GM21515 (cell line): ENCODE measurements around the gene NEK6.

Experiments used
- ATAC-seq: cut with Tn5 transposase; IDR thresholded peaks from one replicate; pipeline ENCODE4 v1.9.1; 2021; ENCODE audit not compliant: unreplicated experiment

The NEK6 gene

DNA sequence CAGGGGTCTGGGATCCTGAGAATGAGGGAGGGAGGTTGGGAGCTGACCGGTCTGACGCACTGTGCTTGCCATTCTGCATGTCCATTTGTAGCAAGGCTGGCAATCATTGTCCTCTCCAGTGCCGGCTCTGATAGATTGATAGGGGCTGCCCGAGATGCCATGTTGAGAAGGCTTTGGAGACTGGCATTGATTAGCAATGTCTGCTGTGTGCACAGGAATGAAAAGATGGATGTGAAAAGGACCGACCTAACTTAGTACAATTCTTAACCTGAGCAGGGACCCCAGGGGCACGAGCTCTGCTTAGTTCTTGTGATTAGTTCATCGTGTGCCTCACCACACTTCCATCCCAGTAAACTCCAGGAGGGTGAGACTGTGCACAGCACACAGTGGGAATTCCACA lies 17.0 kb downstream of the NEK6 start:
- no peak for ATAC-seq

DNA sequence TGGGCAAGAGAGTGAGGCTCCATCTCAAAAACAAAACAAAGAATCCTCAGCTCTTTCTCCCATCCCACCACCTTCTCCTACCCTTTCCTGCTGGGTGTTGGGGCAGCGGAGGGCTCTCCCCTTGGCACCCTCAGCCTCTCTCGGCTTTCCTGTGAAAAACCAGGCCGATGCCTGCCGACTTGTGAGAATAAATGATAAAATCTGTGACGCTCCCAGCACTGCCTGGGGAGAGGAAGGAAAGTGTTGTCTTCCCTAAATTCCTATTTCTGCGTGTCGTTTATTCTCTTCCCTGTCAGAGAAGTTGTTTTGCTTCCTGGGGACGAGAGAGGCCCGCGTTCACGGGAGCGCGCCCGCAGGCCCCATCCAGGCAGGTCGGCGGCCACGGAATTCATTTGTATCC lies 19.7 kb downstream of the NEK6 start:
- no peak for ATAC-seq

DNA sequence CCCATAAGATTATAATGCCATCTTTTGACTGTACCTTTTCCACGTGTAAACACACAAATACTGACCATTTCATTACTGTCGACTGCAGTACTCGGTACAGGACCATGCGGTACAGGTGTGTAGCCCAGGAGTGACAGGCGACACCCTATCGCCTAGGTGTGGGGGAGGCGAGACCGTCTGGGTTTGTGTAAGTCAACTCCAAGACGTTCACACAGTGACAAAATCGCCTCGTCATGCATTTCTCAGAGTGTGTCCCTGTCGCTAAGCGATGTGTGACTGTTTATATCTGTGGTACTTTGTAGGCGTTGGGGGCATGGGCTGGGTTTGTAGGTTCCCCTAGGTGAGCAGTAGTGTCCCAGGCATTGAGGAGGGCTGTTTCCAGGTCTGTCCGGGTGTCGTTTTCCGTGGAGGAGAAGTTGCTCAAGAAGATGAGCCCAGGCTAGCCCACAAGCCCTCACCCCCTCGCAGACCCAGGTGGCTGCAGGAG lies 20.3 kb downstream of the NEK6 start:
- ATAC-seq = no peak

DNA sequence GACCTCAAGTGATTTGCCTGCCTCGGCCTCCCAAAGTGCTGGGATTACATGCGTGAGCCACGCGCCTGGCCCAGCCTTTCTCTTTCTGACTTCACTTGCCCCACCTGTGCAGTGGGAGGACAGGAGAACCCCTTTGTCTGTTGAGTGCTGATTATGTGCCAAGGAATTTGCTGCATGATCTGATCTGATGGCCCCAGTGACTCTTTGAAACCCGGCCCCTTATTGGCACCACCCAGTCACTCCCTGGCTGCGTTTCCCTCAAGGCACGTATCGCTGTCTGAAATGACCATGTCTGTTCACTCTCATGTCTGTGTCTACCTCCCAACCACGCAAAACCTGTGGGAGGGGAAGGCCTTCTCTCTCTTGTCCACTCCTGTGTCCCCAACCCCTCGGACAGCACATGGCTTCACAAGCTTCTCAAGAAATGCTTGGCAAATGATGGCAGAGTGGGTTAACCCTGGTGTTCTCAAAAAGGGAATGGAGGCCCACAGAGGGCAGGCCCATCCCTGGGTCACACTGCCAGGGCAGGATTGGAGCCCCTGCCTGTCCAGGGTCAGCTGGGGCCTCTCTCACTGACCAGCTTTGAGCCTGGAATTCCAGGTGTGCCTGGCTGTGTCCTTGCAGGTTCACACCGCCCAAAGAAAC lies 21.9 kb downstream of the NEK6 start:
- no peak for ATAC-seq

DNA sequence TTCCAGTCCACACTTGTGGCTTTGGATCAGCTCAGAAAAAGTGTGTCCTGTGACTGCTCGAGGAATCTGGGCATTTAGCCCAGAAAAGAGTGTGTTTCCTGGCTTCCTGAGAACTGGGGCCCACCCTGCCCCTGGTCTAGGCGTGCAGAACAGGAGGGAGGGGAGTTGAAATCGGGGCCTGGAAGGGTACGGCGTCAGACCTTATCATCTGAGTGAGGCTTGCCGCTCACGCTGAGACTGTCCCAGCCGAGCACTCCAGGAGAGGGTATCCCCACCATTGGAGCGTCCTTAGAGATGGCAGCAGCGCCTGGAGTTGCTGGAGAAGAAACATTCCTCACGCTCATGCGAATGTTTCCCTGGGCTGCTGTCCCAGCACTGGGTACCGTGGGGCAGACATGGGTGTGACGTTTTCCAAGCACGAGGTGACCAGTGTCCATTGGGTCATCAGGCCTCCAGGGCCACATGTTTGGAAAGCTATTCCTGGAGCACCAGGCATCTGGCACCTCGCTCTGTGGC lies 22.5 kb downstream of the NEK6 start:
- no peak for ATAC-seq

DNA sequence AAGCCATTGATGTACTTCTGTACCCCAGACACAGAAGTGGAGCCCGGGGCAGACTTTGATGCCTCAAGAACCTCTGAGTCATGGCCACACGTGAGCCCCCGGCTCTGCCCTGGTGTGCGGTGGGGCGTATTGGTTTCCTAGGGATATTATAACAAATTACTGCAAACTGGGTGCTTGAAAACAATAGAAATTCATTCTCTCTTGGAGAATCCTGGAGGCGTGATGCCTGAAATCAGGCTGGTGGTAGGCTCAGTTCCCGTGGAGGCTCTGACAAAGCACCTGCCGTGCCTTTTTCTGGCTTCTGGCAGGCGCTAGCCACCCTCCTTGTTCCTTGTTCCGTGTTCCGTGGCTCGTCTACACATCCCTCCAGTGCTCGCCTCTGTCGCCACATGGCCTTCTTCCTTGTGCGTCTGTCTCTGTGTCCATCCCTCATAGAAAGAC lies 24.2 kb downstream of the NEK6 start:
- no peak for ATAC-seq

DNA sequence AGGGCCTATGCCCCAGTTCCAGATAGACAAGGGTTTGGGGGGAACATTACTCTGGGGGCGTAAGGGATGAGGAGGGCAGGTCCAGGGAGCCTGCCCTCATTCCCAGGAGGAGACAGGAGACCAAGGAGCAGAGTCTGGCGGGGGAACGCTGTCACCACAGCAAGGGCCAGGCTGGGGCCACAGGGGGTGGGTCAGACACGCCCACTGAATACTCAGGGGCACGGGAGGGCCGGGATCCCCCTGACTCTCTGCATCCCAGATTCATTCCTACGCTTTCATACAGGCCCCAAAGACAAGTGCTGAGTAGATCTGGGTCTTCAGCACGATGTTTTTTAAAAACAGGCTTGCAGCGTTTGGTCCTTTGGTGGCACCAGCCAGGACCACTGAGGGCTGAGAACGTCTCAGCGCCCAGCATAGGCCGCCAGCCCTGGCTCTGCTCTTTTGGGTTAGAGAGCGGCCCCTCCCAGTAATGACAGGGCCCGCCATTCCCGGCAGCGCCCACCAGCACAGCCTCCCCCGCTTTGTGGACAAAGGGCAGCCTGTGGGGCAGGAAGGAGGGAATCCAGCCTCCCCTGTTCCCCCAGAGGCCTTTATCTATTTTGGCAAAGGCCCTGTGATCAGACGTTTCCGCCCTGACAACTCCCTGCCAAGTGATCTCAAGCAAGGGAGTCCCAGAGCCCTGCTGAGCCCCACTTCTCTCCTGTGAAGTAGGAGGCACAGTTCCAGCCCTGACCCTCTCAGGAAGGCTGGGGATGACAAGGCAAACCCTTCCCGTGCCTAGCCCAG lies 24.9 kb downstream of the NEK6 start:
- no peak for ATAC-seq

DNA sequence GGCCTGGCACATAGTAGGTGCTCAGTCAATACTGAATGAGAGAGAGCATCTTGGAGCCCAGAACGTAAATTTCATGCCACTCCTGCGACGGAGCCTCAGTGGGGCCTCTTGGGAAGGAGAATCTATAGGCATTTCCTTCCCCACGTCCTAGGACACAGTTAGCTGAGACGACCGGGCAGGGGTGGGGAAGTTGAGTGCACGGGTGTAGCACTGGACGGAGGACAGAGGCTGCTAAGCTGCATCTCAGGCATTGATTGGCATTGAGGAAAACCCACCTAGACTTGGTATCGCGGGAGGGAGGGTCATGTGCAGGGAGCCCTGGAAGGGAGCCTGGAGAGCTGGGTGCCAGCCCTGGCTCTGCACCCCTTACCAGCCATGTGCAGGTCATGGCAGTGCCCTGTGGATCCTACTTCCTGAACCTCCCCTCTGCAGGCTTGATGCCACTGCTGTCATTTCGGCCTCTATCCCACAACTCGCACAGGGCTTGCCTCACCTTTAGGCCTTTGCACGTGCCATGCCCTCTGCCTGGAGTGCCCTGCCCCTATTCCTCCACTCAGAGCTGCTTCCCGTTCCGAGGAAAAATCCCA lies 25.6 kb downstream of the NEK6 start:
- ATAC-seq = no peak

DNA sequence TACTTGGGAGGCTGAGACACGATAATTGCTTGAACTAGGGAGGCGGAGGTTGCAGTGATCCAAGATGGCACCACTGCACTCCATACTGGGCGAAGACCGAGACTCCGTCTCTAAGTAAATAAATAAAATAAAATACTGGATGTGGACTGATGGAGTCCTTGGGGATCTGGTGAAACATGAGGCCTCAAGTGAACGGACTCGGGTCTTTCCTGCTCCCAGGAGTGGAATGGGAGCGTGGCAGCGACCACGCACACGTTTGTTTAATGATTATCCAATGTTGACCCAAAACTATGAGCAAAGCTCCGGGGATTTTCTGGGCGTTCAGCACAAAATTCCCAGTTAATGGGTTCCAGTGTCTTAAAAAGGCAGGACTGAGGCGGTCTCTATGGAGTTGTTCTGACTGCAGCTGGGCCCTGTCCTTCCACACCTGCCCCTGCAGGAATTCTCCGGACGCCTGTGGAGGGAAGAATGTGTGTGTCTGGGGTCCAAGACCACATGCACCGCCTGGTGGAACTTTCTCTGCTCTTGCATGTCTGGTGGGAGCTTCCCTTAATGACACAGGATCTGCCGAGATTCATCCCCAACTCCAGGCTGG lies 26.6 kb downstream of the NEK6 start:
- no peak for ATAC-seq

DNA sequence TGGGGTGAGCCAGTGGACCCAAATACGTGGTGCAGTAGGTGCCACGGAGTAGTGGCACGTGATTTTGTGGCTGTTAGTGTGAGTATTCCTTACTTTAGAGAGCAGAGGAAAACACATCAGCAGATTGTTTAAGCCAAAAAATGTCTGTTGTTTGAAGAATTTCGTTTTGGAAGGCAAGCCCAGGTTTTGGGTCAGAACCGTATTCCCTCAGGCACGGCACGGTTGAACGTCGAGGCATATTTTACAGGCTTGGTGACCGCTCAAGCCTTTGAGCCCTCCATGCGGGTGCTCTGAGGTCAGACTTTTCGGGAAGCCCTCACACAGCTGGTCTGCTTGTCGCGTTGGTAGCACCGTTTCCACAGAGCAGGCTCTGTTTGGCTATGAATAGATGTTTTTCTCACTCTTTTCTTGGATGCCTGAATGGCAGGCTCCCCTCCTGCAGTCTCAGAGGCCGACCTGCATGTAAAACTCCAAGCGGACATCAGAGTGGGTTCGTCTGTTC lies 27.2 kb downstream of the NEK6 start:
- no peak for ATAC-seq

DNA sequence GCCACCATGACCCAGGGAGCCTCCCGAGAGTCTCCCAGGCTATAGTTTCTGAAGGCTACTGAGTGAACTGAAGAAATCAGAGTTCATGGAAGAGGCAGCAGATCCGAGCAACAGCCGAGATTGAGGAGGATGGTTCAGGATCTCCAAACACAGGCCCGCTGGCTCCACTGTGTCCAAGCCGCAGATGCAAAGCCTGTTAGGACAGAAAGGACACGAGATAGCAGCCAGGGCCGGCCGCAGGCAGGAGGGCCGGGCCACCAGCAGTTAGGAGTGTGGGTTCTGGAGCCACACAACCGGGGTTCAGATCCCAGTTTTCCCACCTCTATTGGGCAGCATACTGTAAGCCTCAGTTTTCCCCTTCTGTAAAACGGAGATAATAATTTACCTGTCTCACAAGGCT lies 27.7 kb downstream of the NEK6 start:
- ATAC-seq = no peak

DNA sequence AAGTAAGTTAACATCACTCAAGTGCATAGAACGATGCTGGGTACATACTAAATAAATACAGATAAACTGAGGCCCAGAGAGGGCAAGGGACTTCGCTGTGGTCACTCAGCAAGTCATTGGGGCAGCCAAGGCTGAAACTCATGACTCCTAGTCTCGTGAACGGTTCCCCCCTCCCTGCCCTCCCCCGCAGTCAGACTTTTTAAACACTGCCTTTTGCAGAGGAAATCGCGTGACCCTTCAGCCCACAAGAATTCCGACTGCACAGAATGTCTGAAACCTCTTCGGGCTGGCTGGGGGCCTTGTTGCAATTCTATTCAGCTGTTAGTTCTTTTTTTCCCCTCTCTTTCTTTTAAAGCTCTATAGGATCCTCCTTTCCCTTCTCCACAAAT lies 28.1 kb downstream of the NEK6 start:
- no peak for ATAC-seq

DNA sequence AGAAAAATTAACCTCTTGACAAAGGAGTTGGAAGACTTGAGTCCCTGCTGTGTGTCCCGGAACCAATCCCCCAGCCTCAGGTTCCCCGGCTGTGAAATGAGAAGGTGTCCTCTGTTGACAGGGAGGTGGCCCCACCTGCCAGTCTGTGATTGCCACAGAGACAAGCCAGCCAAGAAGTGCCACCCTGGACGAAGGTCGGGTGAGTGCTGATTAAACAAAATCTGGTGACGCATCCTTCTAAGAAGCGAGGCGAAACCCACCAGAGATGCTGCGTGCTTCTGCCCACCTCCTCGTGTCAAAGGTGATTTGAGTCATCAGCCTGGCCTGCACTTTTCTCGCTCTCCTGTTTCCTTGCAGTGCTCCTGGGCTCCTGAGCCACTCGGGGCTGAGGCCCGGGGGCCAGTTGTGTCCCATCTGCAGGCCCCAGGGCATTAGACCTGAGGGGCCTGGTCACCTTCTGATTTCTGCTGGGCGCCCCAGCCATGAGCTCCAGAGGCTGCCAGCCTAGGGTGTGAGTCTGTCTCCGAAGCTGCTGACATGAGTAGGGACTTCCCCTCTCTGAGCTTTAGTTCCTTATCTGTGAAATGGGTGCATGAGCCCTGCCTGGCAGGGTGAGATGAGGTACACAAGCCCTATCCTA lies 28.7 kb downstream of the NEK6 start:
- ATAC-seq = no peak

DNA sequence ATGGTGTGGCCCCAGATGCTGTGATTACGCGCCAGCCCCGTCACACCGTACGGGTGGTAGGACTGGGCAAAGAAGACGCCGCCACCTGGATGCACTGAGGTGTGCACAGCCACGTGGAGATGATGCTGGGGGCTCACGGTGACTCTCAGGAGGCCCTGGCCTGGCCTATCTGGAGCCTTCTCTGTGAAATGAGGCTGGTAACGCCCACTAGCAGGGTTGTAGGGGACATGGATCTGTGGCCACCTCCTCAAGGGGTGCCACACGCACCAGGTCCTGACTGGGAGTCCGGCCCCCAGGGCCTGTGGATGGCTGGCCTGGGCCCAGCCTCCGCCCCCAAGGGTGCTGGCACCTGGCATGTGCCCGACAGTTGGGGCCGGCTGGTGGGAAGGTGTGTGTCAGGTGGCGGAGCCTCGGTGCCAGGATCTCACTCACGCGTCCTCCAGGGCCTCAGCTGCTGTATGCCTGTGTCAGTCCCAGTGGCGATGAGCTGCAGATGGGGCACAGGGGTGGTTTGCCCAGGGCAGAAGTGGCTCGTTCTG lies 32.4 kb downstream of the NEK6 start:
- ATAC-seq = no peak

DNA sequence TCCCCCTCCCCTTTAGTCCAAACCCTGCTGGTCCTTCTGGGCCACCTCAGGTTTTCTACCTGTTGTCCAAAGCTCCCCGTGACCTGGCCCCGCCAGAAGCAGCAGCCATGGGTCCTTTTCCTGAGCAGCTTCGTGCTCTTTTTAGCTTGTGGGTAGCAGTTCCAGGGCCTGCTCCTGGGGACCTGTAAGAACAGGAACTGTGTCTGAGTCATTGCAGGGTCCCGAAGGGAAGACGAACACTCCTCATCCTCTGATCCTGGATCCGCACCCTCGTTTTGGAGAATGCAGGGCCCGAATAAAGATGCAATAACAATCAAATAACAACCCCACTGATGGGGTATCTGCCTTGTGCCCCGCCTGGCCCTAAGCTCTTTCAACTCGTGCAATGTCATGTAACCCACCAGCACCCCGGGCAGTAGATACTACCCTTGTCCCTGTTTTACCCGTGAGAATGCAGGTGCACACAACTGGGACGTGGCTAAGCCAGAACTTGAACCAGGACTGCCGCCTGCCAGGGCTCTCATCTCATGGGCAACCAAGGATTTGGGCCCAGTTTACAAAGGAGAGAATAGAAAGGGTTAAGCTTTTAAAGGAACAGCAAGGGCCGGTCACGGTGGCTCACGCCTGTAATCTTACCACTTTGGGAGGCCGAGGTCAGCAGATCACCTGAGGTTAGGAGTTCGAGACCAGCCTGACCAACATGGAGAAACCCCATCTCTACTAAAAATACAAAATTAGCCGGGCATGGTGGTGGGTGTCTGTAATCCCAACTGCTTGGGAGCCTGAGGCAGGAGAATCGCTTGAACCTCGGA lies 33.2 kb downstream of the NEK6 start:
- no peak for ATAC-seq

DNA sequence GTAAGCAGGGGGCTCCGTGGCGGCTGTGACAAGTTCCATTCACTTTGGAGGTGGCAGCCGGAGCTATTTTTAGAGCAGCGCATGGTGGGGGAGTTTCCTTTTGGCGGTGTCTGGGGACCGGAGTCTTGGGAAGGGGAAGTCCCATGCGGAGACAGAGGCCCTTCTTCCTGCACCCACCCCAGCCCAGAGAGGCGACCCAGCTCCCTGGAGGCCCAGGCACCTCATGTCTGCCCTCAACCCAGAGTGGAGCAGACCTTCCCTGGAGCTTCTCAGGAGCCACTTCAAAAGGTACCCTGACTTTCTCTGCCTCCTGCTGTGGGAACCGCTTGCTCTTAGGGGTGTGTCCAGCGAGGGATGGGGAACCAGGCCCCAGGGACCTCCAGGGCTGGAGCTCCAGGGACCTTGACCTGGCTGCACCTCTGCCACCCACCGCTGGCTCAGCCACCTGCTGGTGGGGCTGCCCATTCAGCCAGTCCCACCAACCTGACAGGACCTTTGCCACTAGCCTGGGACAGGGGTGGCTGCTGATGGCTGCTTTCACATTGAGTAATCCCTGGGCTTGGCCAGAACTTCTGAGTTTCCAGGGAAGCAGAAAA lies 34.1 kb downstream of the NEK6 start:
- peak; percentile 49 for ATAC-seq

DNA sequence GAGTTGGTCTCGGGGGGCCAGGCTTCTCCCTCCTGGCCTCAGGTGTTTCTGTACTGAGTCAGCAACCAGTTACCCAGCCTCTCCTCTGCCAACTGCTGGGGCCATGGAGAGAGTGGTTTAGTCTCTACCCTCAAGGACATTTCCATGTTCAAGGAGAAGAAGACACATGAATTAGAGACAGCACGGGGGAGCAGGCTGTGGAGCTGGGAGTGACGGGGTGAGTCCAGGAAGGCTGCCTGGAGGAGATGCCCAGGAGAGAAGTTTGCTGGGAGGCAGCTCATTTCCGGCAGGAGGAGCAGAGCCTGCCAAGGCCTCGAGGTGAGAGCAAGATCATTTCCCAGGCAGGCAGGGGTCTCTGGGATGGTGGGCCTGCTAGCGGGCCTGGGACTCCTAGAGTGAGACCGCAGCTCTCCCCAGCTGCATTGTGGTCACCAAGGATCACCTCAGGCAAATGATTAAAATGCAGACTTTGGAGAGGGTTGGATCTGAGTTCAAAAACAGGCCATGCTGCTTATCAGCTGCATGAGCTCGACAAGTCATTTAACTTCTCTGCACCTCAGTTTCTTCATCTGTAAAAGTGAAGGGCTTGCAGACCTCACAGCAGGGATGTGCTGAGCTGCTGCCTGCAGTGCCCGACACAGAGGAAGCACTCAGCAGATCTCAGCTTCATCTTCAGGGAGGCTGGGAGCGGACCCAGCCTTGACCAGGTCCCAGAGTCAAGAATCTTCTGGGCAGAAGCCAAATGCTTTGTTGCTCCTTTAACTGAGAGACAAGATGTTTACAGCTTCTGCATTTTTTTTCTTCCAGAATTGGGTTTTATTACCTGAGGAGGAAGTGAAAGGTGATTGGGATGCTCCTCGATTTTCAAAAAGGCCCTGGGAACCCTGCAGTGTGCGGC lies 35.2 kb downstream of the NEK6 start:
- no peak for ATAC-seq

DNA sequence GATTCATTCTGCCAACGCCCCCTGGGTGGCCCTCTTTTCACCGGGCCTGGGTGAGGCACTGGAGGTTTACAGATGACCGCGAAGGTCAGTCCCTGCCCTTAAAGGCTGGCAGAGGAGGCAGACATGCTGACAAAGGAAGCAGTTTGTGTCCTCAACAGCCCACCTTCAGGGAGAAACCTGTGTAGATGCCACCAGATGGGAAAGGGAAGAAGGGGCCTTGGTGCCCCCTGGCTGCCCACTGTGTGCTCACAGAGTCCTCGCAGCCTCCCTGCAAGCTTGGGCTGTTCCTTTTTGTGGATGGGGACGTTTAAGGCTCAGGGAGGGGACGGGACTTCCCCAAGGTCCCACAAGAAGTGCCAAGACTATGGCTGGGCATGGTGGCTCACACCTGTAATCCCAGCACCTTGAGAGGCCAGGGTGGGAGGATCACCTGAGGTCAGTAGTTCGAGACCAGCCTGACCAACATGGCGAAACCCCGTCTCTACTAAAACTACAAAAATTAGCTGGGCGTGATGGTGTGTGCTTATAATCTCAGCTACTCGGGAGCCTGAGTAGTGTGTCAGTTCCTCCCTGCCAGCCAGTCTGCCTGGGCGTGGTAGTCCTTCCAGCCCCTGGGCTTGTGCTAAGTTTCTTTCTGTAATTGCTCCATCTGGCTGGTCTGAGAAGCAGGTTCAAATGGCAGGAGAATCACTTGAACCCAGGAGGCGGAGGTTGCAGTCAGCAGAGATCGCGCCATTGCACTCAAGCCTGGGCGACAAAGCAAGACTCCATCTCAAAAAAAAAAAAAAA lies 36.2 kb downstream of the NEK6 start:
- ATAC-seq = no peak
